ENCODE measurements around the gene SVOP.

- TF ChIP-seq, protein P1, sequence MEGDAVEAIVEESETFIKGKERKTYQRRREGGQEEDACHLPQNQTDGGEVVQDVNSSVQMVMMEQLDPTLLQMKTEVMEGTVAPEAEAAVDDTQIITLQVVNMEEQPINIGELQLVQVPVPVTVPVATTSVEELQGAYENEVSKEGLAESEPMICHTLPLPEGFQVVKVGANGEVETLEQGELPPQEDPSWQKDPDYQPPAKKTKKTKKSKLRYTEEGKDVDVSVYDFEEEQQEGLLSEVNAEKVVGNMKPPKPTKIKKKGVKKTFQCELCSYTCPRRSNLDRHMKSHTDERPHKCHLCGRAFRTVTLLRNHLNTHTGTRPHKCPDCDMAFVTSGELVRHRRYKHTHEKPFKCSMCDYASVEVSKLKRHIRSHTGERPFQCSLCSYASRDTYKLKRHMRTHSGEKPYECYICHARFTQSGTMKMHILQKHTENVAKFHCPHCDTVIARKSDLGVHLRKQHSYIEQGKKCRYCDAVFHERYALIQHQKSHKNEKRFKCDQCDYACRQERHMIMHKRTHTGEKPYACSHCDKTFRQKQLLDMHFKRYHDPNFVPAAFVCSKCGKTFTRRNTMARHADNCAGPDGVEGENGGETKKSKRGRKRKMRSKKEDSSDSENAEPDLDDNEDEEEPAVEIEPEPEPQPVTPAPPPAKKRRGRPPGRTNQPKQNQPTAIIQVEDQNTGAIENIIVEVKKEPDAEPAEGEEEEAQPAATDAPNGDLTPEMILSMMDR (IDR thresholded peaks at IDR 0.05): no peak
- TF ChIP-seq POLR2A (IDR thresholded peaks at IDR 0.05): no peak
These were observed 155.7 kb downstream of the SVOP start for GRCh38 chr12:108865169-108865568.
